ENCODE results near the gene OR4C15. TPM values are rescaled to one million over a fixed set of nuclear protein-coding genes. Genes with fewer than 3 reads are reported as not detected.

OR4C15 gene
- not detected in 2 replicates for total RNA-seq

GRCh38 chr11:55554169-55554568 is at the start of gene OR4C15:
Gene OR4C15, plus strand, starts transcription at chr11:55554469. Its CDS starts 0 bp downstream, at chr11:55554469.
- no peak for DNase-seq (ENCODE audit: low read depth in 2 of 2)

- no peak for DNase-seq (ENCODE audit: low read depth in 2 of 2)
Measured at GRCh38 chr11:55571828-55572227, 17.6 kb downstream of the OR4C15 start, which contains the start of gene OR4C16. Gene OR4C16, plus strand, starts transcription at chr11:55572128. Its CDS starts 0 bp downstream, at chr11:55572128.

- no peak for DNase-seq (ENCODE audit: low read depth in 2 of 2)
Measured at GRCh38 chr11:55572548-55572947, 18.3 kb downstream of the OR4C15 start.

Other genes starting within 250 kb of the OR4C15 start
- not detected in 2 replicates for gene OR4A16, start 211.3 kb upstream of the OR4C15 start, total RNA-seq
- not detected in 2 replicates for gene OR4A15, start 186.5 kb upstream of the OR4C15 start, total RNA-seq
- gene OR4C16, start 17.7 kb downstream of the OR4C15 start, total RNA-seq, result not detected in 2 replicates
- gene OR4C11, start 53.2 kb downstream of the OR4C15 start, total RNA-seq, result not detected in 2 replicates
- not detected in 2 replicates for gene OR4P4, start 80.6 kb downstream of the OR4C15 start, total RNA-seq
- gene OR4S2, start 93.9 kb downstream of the OR4C15 start, total RNA-seq, result not detected in 2 replicates
- not detected in 2 replicates for gene OR4C6, start 107.7 kb downstream of the OR4C15 start, total RNA-seq
- not detected in 2 replicates for gene OR5D13, start 219.0 kb downstream of the OR4C15 start, total RNA-seq
- not detected in 2 replicates for gene OR5D14, start 241.1 kb downstream of the OR4C15 start, total RNA-seq

Measured in dermis microvascular lymphatic vessel endothelial cell (primary cell).